ENCODE results near the gene MRPL55. TPM values are rescaled to one million over a fixed set of nuclear protein-coding genes. Genes with fewer than 3 reads are reported as not detected.

Gene MRPL55
- total RNA-seq, 1 donor from 2014 or later: 34.6 TPM

- intact Hi-C loops (cut with micrococcal nuclease): no loop called here
Observed at GRCh38 chr1:228073857-228074545, 35.1 kb downstream of the MRPL55 start.

GRCh38 chr1:228073061-228073856, 35.8 kb downstream of the MRPL55 start:
- intact Hi-C loops (cut with micrococcal nuclease): no loop called here

GRCh38 chr1:228072658-228073043, 36.4 kb downstream of the MRPL55 start:
- intact Hi-C loops (cut with micrococcal nuclease): no loop called here

DNA sequence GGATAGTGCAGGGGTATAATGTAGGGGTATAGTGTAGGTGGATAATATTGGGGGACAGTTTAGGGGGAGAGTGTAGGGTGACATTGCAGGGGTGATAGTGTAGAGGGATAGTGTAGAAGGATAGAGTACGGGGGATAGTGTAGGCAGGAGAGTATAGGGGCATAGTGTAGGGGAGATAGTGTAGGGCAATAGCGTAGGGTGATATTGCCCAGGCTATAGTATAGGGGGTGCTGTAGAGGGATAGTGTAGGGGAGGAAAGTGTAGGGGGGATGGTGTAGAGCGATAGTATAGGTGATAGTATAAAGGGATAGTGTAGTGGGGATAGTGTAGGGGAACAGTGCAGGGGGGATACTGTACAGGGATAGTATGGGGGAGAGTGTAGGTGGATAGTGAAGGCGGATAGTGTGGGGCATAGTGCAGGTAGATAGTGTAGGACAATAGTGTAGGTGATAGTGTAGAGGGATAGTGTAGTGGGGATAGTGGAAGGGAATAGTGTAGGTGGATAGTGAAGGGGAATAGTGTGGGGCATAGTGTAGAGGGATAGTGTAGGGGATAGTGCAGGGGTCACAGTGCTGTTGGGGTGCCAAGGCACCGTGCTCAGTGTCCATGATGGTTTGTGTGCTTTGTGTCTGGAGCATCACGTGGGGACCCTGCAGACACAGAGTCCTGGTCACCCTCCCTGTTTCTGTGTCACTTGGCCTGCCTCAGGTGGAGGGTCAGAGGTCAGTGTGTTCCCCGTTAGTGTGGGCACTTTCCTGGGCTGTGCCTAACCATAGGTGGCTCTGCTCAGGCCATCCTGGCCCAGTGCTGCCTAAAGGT, 37.1 kb downstream of the MRPL55 start:
- intact Hi-C loops (cut with micrococcal nuclease): no loop called here

DNA sequence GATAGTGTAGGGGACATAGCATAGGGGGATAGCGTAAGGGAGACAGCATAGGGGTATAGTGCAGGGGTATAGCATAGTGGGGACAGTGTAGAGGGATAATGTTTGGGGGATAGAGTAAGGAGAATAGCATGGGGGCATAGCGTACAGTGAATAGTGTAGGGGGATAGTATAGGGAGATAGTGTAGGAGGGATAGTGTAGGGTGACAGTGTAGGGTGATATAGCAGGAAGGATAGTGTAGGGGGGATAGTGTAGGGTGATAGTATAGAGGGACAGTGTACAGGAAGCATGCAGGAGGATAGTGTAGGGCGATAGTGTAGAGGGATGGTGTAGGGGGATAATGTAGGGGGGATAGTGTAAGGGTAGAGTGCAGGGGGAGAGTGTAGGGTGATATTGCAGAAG, 38.2 kb downstream of the MRPL55 start:
- intact Hi-C loops (cut with micrococcal nuclease): no loop called here

- intact Hi-C loops (cut with micrococcal nuclease): no loop called here
Observed at GRCh38 chr1:228070173-228070572, 38.9 kb downstream of the MRPL55 start.

- intact Hi-C loops (cut with micrococcal nuclease): no loop called here
Observed at GRCh38 chr1:228068359-228068758, 40.7 kb downstream of the MRPL55 start.

GRCh38 chr1:228066891-228067654, 42.0 kb downstream of the MRPL55 start:
- intact Hi-C loops (cut with micrococcal nuclease): no loop called here

DNA sequence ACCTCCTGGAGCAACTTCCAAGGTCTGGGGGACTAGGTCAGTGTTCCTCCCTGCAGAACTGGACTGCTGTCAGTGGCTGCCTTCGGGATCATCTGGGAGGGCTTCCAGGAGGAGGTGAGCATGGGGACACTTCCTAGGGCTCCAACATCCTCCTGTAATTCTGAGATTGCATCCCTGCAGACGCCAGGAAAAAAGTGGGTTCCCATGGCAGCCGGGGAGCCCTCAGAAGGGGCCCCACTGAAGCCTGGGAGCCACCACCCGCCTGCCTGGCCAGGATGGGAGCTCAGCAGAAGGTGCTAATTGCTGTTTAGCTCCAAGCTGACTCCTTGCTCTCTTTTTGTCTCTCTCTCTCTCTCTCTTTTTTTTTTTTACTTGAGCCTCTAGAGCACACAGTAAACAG, 42.7 kb downstream of the MRPL55 start:
- intact Hi-C loops (cut with micrococcal nuclease): no loop called here

DNA sequence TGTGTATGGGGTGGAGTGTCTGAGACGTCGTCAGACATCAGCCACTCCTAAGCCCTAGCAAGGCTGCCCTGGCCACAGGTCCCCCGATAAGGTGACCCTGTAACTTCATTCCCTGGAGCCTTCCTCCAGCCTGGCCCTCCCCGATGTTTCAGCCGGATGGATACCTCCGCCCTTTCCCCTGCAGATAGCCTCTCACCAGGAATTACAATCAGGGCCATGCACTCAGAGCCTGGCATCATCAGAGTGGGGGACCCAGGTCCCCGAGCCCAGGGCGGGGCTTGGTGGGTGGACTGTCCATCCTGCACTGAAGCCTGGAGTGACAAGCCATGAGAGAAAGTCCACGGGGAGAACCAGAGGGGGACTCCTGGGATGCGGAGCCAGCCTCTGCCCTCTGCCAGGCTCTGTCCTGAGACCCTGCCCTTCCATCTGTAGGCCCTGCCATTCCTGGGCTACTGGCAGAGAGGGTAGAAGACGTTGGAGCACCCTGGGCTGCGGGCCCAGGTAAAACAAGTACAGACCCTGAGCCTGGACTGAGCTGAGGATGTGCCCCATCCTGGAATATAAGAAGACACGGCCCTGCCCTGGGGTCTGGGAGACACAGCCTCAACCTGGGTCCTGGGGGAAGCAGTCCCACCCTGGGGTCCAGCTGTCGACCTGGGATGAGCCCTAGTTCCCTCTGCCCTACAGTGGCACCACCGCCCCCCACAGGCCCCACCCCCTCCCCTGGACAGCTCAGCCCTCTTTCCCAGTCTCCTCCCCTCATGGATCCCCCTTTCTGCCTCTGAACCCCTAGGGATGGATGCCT, 43.4 kb downstream of the MRPL55 start:
- intact Hi-C loops (cut with micrococcal nuclease): no loop called here

GRCh38 chr1:228064741-228065542, 44.2 kb downstream of the MRPL55 start:
- intact Hi-C loops (cut with micrococcal nuclease): no loop called here

DNA sequence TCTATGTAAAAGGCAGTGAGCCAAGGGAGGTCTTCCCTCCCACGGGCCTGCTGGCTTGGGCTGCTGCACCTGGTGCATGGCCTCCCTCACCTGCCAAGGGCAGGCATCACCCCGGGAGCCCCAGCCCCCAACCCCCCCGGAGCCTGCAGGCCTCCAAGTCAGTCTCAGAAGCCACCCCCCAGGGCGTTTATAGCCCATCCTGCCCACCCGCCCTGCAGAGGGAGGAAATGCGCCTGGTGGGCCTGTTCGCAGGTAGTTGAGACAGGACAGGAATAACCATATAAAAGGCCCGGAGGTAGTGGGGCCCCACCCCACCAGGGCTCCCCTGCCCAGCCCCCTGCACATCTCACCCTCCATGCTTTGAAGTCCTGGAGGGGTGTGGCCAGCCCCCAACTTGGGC, 44.8 kb downstream of the MRPL55 start:
- intact Hi-C loops (cut with micrococcal nuclease): no loop called here

DNA sequence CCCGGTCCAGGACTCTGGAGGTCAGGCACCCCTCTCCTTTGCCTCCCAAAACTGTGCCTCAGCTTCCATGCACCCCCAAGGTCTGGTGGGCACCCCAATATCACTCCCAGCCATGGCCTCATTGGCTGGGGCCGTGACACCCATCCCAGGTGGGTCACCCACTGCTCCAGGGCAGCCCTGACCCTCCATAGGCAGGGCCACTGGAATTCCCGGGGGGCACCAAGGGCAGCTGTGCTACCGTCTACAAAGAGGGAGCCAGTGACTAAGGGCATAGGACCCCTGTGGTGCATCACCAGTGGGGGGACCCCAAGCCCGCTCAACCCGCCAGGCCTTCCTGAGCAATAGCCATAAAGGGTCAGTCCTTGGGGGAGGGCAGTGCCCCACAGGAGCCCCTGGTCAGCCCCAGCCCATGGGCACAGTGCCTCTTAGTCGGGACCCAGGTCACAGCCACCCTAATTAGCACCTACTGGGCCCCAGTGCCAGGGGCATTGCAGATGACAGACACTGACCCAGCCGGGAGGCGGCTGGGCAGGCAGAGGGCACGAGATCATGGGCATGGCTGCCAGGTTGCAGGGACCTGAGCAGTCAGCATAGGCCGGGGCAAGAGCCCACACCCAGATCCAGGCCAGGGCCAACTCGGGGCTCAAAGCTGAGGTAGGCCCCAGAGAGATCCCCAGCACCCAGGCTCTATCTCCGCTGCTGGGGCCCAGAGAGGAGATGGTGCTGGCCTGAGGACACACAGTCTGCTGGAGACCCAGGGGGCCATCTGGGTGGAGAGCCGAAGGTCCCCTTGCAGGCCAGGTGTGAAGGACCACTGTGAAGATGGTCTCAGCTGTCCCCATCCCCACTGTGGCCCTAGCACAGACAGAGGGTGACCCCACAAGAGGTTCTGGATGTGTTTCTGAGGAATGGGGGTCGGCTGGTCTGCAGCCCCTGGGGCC, 45.6 kb downstream of the MRPL55 start:
- intact Hi-C loops (cut with micrococcal nuclease): no loop called here

GRCh38 chr1:228062812-228063211, 46.3 kb downstream of the MRPL55 start:
- intact Hi-C loops (cut with micrococcal nuclease): no loop called here

DNA sequence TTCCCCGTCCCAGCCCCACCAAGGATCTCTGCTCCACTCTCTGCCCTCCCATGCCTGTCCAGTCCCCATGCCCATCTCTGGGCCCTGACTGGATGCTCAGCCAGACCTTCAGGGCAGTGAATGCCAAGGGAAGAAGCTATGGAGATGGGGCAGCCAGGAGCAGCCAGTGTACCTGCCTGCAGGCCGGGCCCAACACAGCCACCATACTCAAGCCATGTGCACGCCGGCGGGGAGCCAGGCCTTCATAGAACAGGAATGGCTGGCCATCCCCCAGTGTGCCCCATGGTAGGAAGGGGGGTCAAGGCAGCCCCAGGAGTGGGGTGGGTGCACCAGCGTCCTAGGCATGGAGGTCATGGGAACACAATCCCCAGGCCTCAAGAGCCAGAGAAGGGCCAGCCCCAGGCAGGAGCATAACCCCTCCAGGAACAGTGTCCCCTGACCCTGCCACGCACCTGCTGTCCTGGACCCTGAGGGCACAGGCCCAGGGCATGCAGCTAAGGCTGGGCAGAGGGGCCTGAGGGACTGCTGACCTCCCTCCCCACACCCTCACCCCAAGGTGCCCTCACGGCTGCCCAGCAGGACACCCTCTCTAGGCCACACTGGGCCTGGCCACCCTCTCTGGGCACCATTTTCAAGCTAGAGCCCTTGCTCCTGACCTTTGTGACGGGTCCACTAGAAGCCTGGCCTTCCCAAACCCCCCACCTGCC, 46.9 kb downstream of the MRPL55 start:
- intact Hi-C loops (cut with micrococcal nuclease): no loop called here

DNA sequence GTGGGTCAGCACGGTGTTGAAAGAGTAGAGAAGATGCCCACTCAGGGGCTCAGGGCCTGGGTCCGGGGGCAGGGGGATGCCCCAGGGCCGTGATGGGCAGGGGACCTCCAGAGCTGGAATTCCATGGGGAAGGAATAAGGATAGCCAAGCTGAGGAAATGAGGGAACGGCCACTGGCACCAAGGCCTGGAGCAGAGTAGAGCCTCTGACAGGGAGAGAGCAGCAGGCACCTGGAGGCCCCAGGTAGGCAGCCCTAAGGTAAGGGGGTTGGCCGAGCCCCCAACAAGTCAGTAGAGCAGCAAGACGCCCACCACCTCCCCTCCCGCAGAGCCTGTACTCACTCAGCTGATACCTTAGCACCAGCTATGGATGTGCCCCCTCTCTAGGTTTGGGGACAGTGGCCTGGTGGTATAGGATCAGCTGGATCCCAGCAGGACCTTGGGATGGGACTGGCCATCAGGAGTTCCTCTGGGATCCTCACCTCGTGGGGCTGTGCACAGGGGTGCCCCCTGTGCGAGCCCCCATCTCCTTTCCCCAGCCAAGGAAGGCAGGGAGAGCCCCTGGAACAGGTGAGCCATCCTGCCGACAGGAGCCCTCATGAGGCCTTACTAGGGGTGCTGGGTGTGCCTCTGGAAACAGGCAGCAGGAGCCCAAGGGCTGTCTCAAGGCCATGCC, 47.6 kb downstream of the MRPL55 start:
- intact Hi-C loops (cut with micrococcal nuclease): no loop called here

DNA sequence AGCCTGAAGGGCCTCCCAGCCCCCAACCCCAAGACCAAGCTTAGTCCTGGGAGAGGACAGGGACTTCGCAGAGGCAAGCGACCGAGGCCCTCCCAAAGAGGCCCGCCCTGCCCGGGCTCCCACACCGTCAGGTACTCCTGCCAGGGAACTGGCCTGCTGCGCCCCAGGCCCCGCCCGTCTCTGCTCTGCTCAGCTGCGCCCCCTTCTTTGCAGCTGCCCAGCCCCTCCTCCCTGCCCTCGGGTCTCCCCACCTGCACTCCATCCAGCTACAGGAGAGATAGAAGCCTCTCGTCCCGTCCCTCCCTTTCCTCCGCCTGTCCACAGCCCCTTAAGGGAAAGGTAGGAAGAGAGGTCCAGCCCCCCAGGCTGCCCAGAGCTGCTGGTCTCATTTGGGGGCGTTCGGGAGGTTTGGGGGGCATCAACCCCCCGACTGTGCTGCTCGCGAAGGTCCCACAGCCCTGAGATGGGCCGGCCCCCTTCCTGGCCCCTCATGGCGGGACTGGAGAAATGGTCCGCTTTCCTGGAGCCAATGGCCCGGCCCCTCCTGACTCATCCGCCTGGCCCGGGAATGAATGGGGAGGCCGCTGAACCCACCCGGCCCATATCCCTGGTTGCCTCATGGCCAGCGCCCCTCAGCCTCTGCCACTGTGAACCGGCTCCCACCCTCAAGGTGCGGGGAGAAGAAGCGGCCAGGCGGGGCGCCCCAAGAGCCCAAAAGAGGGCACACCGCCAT, 48.5 kb downstream of the MRPL55 start:
- intact Hi-C loops (cut with micrococcal nuclease): no loop called here

Measured in T-helper 1 cell treated with Interleukin-12 subunit alpha and Interleukin-12 subunit beta and Interleukin-4 antibody, amounts not matched to agents 30 ng/mL and 1 ng/mL, for 36 hours (primary cell).